ENCODE data around the gene CA5A. TPM values are rescaled to one million over a fixed set of nuclear protein-coding genes. Genes with fewer than 3 reads are reported as not detected.
A peak's percentile ranks its signal among the peaks of the same experiment; 100 is the strongest.
"Not testable (repeated sequence)": the region's sequence is repeated elsewhere in the genome, so short reads cannot be mapped to it uniquely, and the experiment has no call there.

The CA5A gene
- total RNA-seq, 1 donor from 2014 or later, result 0.06 TPM

GRCh38 chr16:87933140-87933495 lies 3.2 kb downstream of the CA5A start:
- no peak for ATAC-seq
- DNase-seq, result no peak

DNA sequence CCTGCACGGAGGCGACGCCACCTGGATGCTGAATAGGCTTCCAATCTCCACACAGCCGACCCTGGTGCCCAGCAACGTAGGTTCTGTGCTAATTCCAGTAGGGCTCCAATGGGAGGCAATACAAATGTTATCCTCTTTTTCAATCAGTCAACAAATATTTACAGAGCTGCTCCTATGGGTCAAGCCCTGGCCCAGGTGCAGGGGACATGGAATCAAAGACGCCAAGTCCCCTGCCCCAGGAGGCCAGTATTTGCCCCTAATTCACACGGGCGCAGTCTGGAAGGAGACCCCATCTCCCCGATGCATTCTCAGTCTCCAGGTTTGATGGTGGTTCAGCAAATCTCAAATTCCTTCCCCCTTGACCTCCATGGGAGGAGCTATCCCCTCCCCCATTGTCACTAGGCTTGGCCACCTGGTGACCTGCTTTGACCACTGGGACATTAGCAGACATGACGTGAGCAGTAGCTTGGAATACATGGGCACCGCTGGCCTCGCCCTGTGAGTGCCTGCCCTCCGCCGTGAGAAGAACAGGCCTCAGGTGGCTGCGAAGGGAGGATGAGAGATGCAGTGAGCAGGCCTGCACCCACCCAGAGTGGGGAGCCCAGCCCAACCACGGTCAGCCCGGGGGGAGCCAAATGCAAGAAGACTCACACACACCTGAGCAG lies 3.7 kb downstream of the CA5A start:
- H3K9me3 ChIP-seq; H3K27me3 ChIP-seq (ENCODE audit: low read depth); ATAC-seq; DNase-seq; intact Hi-C loops (cut with DNase I); H3K27ac ChIP-seq; H3K36me3 ChIP-seq; H3K4me1 ChIP-seq; H3K4me3 ChIP-seq: not testable (repeated sequence)

More at GRCh38 chr16:87933140-87933495, 3.2 kb downstream of the CA5A start:
- no peaks in the 10 kb centered on the region for H3K36me3 ChIP-seq
- TF ChIP-seq, protein P1, sequence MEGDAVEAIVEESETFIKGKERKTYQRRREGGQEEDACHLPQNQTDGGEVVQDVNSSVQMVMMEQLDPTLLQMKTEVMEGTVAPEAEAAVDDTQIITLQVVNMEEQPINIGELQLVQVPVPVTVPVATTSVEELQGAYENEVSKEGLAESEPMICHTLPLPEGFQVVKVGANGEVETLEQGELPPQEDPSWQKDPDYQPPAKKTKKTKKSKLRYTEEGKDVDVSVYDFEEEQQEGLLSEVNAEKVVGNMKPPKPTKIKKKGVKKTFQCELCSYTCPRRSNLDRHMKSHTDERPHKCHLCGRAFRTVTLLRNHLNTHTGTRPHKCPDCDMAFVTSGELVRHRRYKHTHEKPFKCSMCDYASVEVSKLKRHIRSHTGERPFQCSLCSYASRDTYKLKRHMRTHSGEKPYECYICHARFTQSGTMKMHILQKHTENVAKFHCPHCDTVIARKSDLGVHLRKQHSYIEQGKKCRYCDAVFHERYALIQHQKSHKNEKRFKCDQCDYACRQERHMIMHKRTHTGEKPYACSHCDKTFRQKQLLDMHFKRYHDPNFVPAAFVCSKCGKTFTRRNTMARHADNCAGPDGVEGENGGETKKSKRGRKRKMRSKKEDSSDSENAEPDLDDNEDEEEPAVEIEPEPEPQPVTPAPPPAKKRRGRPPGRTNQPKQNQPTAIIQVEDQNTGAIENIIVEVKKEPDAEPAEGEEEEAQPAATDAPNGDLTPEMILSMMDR (IDR thresholded peaks at IDR 0.05), result no peak
- no peaks in the 10 kb centered on the region for H3K9me3 ChIP-seq
- H3K4me1 ChIP-seq, result no peaks in the 10 kb centered on the region
- no peak overlapping the region for H3K4me3 ChIP-seq
- peaks cover 5% of the 10 kb centered on the region for H3K27me3 ChIP-seq (ENCODE audit: low read depth)
- H3K27ac ChIP-seq, result no peak overlapping the region
- intact Hi-C loops (cut with DNase I), result no loop called here

DNA sequence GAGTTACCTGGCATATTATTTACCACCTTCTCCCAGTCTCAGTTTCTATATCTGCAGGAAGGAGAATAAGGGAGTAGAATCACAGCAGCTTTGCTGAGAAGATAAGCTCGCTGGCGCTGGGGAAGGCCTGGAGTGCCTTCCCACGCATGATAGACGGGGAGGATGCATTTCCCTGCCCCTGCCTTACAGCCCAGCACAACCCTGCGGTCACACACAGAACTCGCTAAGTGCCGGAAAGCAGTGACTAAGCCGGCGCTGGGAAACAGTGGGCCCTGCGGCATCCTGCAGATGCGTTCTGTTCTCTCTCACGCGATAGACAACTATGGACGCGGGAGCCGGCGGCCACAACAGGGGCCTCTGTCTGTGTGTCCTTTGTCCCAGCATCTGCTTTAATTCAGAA lies 4.8 kb downstream of the CA5A start:
- H3K27ac ChIP-seq, result no peak overlapping the region
- TF ChIP-seq, protein P1 (IDR thresholded peaks at IDR 0.05), result no peak
- H3K27me3 ChIP-seq (ENCODE audit: low read depth), result peaks cover 5% of the 10 kb centered on the region
- no peak overlapping the region for H3K4me3 ChIP-seq
- no peaks in the 10 kb centered on the region for H3K9me3 ChIP-seq
- no peak for ATAC-seq
- no peaks in the 10 kb centered on the region for H3K36me3 ChIP-seq
- no peak for DNase-seq
- intact Hi-C loops (cut with DNase I), result no loop called here
- no peaks in the 10 kb centered on the region for H3K4me1 ChIP-seq

- intact Hi-C loops (cut with DNase I), result no loop called here
- TF ChIP-seq, protein P1 (IDR thresholded peaks at IDR 0.05), result no peak
- ATAC-seq (peak in 1 of 2 donors; percentile 31), DNase-seq (no peak)
- Histone ChIP-seq H3K27me3 (ENCODE audit: low read depth) (peaks cover 5% of the 10 kb centered on the region), H3K36me3 (no peaks in the 10 kb centered on the region), H3K9me3 (no peaks in the 10 kb centered on the region), H3K27ac (no peak overlapping the region), H3K4me1 (no peaks in the 10 kb centered on the region), H3K4me3 (no peak overlapping the region)
Measured at GRCh38 chr16:87930456-87930855, 5.9 kb downstream of the CA5A start.

- Histone ChIP-seq H3K27ac (no peak overlapping the region), H3K9me3 (no peaks in the 10 kb centered on the region), H3K27me3 (ENCODE audit: low read depth) (peaks cover 5% of the 10 kb centered on the region), H3K36me3 (no peaks in the 10 kb centered on the region), H3K4me3 (no peak overlapping the region), H3K4me1 (no peaks in the 10 kb centered on the region)
- ATAC-seq (no peak), DNase-seq (no peak)
- TF ChIP-seq, protein P1 (IDR thresholded peaks at IDR 0.05), result no peak
- intact Hi-C loops (cut with DNase I), result no loop called here
Measured at GRCh38 chr16:87929986-87930385, 6.3 kb downstream of the CA5A start.

- intact Hi-C loops (cut with DNase I), result no loop called here
- TF ChIP-seq, protein P1 (IDR thresholded peaks at IDR 0.05), result no peak
- DNase-seq (no peak), ATAC-seq (no peak)
- Histone ChIP-seq H3K27ac (no peak overlapping the region), H3K4me1 (no peaks in the 10 kb centered on the region), H3K27me3 (ENCODE audit: low read depth) (peaks cover 5% of the 10 kb centered on the region), H3K4me3 (no peak overlapping the region), H3K36me3 (no peaks in the 10 kb centered on the region), H3K9me3 (no peaks in the 10 kb centered on the region)
Measured at GRCh38 chr16:87927195-87927562, 9.2 kb downstream of the CA5A start.
